GM12874 (cell line): ENCODE data around the gene ACSL5.

ENCODE experiments used
- CTCF ChIP-seq: IDR thresholded peaks from 2 replicates; pipeline ENCODE4 v1.5.1; 2011; ENCODE audit warnings: low read depth, mild to moderate bottlenecking, control low read depth, low read length, moderate library complexity; ENCODE audit not compliant: insufficient read depth

Gene ACSL5

DNA sequence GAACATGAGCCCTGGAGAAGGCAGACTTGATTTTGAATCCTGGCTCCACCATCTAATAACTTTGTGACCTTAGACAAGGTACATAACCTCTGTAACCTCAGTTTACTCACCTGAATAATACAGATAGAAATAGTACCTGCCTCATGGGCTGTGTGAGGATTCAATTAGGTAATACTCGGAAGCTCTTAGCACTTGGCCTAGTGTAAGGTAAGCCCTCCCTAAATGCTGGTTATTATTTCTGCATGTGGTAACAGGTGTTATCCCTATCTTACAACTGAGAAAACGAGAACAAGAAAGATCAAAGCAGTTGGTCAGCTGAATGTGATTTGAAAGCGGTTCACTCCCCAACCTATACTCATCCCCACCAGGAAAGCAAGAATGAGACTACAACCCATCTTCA is 28.7 kb upstream of the ACSL5 start:
- no peak for TF ChIP-seq CTCF

DNA sequence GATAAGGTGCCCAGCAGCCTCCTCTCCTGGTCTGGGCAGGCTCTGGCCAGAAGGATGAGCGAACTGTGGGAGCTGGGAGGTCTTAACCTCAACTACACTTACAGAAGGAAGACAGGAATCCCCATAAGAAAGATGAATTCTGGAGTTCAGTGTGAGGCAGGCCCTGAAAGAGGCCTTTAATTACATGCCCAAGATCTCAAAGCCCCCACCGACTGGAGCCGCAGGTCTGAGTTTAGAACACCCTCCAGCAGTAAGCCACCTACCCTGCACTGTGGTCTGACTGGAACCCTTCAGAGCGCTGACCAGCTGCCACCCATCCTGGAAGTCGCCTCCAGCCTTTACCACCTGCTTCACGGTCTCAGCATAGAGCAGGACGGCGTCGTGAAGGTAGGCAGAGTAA is 28.2 kb upstream of the ACSL5 start:
- no peak for TF ChIP-seq CTCF

- TF ChIP-seq CTCF, result no peak
Measured at GRCh38 chr10:112346774-112347173, 27.1 kb upstream of the ACSL5 start.

- TF ChIP-seq CTCF, result no peak
Measured at GRCh38 chr10:112347709-112348671, 25.9 kb upstream of the ACSL5 start.

DNA sequence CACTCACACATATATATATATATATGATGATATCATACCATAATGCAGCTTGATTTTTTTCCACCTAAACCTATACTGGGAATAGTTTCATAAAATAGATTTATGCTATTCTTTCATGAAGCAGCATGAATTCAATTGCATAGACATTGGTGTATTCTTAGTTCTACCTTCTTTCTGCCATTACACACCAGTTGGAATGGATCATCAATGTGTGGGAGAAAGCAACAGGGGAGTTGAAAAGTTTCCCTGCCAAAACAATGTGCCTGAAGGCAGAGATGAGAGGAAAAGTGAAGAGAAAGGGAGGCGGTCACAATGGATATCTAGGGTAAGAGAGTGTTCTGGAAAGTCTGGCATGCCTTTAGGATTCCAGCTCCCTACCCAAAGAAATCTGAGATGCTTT is 25.2 kb upstream of the ACSL5 start:
- no peak for TF ChIP-seq CTCF

- no peak for TF ChIP-seq CTCF
Measured at GRCh38 chr10:112349521-112350085, 24.3 kb upstream of the ACSL5 start.

- no peak for TF ChIP-seq CTCF
Measured at GRCh38 chr10:112351146-112351545, 22.8 kb upstream of the ACSL5 start.
